ENCODE results near the gene TENM4.
"Not testable (repeated sequence)": the region's sequence is repeated elsewhere in the genome, so short reads cannot be mapped to it uniquely, and the experiment has no call there.

The TENM4 gene

GRCh38 chr11:78845496-78845895, 595.3 kb downstream of the TENM4 start:
- no peak for DNase-seq (ENCODE audit: low read depth in 2 of 2)

GRCh38 chr11:78841456-78842060, 599.3 kb downstream of the TENM4 start:
- DNase-seq (ENCODE audit: low read depth in 2 of 2), result no peak

DNA sequence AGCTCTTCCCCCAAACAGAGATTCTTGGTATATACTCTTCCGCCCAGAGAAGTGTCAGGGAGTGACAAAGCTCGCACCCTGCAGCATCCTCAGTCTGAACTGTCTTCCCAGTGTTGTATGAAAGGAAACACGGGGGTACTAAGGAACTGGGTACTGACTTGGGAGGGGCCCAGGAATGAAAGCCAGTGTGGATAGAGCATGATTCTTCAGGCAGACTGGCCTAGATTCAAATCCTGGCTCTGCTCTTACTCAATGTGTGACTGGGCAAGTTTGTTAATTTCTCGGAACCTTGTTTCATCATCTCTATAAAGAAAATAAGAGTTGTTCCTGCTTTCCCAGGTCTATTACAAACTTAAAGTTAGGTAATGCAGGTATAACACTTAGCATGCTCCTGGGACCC, 600.2 kb downstream of the TENM4 start:
- DNase-seq (ENCODE audit: low read depth in 2 of 2), result no peak

GRCh38 chr11:78840200-78840599, 600.6 kb downstream of the TENM4 start:
- DNase-seq (ENCODE audit: low read depth in 2 of 2), result no peak

DNA sequence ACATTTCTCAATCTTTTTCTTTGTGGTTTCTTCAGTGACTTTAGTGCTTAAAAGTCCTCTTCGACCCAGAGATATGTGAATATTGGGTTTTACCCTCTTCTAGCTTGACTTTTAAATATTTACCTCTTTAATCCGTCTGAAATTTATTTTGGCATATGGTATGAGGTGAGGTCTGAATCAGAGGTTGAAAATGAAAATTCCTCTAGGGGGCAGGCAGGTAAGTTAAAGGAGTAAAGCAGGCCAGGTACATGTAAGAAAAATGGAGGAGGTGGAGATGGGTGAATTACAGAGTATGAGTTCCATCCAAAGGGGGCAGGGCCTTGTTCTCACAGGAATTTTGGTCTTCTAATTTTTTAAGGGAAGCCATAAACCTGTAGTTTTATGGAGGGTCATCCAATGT, 602.4 kb downstream of the TENM4 start:
- DNase-seq (ENCODE audit: low read depth in 2 of 2), result no peak

GRCh38 chr11:78835646-78836045, 605.2 kb downstream of the TENM4 start:
- no peak for DNase-seq (ENCODE audit: low read depth in 2 of 2)

GRCh38 chr11:78834886-78835285, 605.9 kb downstream of the TENM4 start:
- DNase-seq (ENCODE audit: low read depth in 2 of 2), result no peak

GRCh38 chr11:78833237-78833636, 607.6 kb downstream of the TENM4 start:
- DNase-seq (ENCODE audit: low read depth in 2 of 2), result no peak

GRCh38 chr11:78832226-78832947, 608.4 kb downstream of the TENM4 start:
- no peak for DNase-seq (ENCODE audit: low read depth in 2 of 2)

GRCh38 chr11:78831571-78831970, 609.3 kb downstream of the TENM4 start:
- DNase-seq (ENCODE audit: low read depth in 2 of 2), result no peak

DNA sequence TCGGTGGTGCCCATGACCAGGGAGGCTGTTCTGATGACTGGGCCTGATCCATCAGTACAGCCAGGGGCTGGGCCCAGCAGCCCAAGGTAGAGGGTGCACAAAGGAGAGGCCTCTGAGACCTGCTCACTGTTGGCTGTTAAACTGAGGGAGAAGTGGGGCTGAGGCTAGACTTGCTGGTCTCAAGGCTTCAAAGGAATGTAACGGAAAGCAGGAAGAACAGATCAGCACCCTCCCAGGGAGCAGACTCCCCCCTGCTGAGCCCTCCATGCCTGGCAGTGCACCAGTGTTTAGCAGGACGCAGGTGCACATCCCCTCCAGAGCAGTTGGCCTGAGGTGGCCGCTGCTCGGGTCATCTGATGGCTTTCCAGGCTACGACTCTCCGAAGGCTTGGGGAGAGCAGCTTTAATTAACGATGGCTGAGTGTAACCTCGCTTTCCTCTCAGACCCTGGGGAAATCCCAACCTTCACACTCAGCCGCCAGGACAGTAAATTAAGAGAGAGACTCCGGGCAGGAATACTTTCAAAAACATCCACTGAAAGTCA, 610.5 kb downstream of the TENM4 start:
- DNase-seq (ENCODE audit: low read depth in 2 of 2), result no peak

DNA sequence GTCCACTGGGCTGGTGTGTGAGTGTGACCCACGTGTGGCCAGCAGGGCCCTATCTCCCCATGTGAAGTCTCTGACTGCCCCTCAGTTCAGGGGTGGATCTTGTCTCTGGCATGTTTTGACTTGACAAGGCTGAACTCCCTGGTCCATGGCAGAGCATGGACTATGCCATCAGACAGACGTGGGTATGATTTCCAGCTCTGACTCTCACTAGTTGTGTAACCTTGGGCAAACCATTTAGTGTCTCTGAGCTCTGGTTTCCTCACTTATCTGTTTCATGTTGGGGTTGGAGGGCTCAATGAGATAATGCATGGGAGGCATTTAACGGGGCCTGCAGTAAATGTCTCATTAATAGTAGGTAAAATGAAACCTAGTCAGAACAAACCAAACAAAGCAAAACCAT, 611.7 kb downstream of the TENM4 start:
- no peak for DNase-seq (ENCODE audit: low read depth in 2 of 2)

- DNase-seq (ENCODE audit: low read depth in 2 of 2), result no peak
Measured at GRCh38 chr11:78828676-78829075, 612.2 kb downstream of the TENM4 start.

DNA sequence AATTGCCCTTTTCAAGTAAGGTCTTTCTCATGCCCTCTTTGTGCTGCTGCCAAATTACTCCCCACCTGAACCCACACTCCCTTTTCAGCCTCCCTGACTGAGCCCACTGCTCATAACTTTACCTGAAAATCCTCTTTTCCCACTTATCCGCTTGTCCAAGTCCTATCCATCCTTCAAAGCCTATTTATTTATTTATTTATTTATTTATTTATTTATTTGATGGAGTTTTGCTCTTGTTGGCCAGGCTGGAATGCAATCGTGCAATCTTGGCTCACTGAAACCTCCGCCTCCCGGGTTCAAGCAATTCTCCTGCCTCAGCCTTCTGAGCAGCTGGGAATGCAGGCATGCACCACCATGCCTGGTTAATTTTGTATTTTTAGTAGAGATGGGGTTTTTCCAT, 613.5 kb downstream of the TENM4 start:
- DNase-seq (ENCODE audit: low read depth in 2 of 2), result not testable (repeated sequence)

DNA sequence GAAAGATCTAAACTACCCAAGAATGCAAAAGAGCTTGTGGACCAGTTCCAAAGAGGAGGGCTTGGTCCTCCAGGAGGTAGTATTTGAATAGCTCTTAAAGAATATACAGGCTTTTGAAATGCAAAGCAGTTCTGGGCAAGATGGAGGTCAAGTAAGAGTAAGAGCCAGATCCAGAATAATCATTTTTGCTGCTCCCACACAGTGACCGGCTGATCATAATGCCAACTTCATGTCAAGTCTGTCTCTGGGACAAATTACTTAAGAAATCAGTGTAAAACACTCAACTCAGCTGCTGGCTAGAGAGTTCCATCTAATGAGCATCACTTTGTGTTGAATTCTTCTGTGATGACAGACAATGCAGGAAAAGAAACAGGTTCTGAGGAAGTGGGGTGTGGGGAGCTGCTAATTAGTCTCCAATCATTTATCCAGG, 615.2 kb downstream of the TENM4 start:
- DNase-seq (ENCODE audit: low read depth in 2 of 2), result no peak

DNA sequence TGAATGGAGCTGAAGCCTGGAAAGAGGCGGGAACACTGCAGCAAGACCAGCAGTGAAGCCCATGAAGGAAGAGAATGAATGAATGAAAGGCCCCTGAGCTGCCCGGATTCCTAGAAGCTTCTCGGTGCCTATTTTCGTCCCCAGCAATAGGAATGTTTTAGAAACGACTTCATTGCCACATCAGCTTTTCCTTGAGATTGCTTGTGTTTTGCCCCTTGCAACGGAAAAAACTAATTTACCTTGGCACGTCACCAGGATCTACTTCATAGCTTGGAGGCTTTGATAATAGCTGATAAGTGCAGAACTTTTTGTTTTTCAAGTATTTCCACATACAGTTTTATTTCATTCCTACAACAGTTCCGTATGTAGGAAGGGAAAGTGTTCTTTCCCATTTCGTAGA, 617.2 kb downstream of the TENM4 start:
- no peak for DNase-seq (ENCODE audit: low read depth in 2 of 2)

GRCh38 chr11:78822931-78823423, 617.9 kb downstream of the TENM4 start:
- DNase-seq (ENCODE audit: low read depth in 2 of 2), result no peak

GRCh38 chr11:78821371-78822306, 619.2 kb downstream of the TENM4 start:
- DNase-seq (ENCODE audit: low read depth in 2 of 2), result no peak

- no peak for DNase-seq (ENCODE audit: low read depth in 2 of 2)
Measured at GRCh38 chr11:78820741-78821140, 620.1 kb downstream of the TENM4 start.

- no peak for DNase-seq (ENCODE audit: low read depth in 2 of 2)
Measured at GRCh38 chr11:78818201-78818600, 622.6 kb downstream of the TENM4 start.

GRCh38 chr11:78815831-78816230, 625.0 kb downstream of the TENM4 start:
- DNase-seq (ENCODE audit: low read depth in 2 of 2), result no peak

Measured in stimulated activated CD4-positive, alpha-beta T cell treated with anti-CD3 and anti-CD28 coated beads, Interleukin-12 subunit alpha, Interleukin-12 subunit beta, amount 100 ng/mL, for 24 hours (primary cell).